ENCODE results near the gene POU6F2.

- no peak for TF ChIP-seq CTCF (IDR thresholded peaks at IDR 0.05)
- TF ChIP-seq POLR2AphosphoS5 (IDR thresholded peaks at IDR 0.05): no peak
These were observed 439.2 kb downstream of the POU6F2 start for GRCh38 chr7:39416866-39417265.
